Stimulated activated effector memory CD8-positive, alpha-beta T cell treated with anti-CD3 and anti-CD28 coated beads, Interleukin-12 subunit alpha, Interleukin-12 subunit beta, amount 100 ng/mL, for 72 hours (primary cell): Measurements from ENCODE around the gene MRPL2.
A peak's percentile ranks its signal among the peaks of the same experiment; 100 is the strongest.
"Not testable (repeated sequence)": the region's sequence is repeated elsewhere in the genome, so short reads cannot be mapped to it uniquely, and the experiment has no call there.

ENCODE experiments used
- ATAC-seq: fragments of 150-1000 bp; cut with Tn5 transposase; 2 replicates; pipeline ENCODE4 v1.10.0; 2021
- DNase-seq, 2 donors: peaks; one replicate each; pipeline ENCODE4 v3.0.0; 2021 to 2022; ENCODE audit warnings: low spot score in 2 of 2
- H3K27ac Mint-ChIP-seq: one replicate; pipeline ENCODE4 v1.8.0; 2022; ENCODE audit warnings: mild to moderate bottlenecking, mixed read lengths
- H3K36me3 Mint-ChIP-seq: one replicate; pipeline ENCODE4 v1.8.0; 2022; ENCODE audit warnings: mild to moderate bottlenecking, mixed read lengths
- H3K4me1 Mint-ChIP-seq: one replicate; pipeline ENCODE4 v1.8.0; 2022; ENCODE audit warnings: mixed read lengths
- H3K4me3 Mint-ChIP-seq: one replicate; pipeline ENCODE4 v1.8.0; 2022; ENCODE audit warnings: mild to moderate bottlenecking, mixed read lengths
- H3K9me3 Mint-ChIP-seq: one replicate; pipeline ENCODE4 v1.8.0; 2022; ENCODE audit warnings: mixed read lengths

Gene MRPL2

GRCh38 chr6:43089874-43090558 is 30.8 kb upstream of the MRPL2 start:
- no peaks in the 10 kb centered on the region for H3K36me3 Mint-ChIP-seq
- H3K27ac Mint-ChIP-seq, result no peak overlapping the region
- no peak overlapping the region for H3K4me3 Mint-ChIP-seq
- H3K4me1 Mint-ChIP-seq, result peaks cover 24% of the 10 kb centered on the region
- no peak for DNase-seq
- ATAC-seq, result no peak
- H3K9me3 Mint-ChIP-seq, result no peaks in the 10 kb centered on the region

- Mint-ChIP-seq H3K27ac (no peak overlapping the region), H3K4me1 (peaks cover 24% of the 10 kb centered on the region), H3K9me3 (no peaks in the 10 kb centered on the region), H3K36me3 (no peaks in the 10 kb centered on the region), H3K4me3 (no peak overlapping the region)
- no peak for DNase-seq
- no peak for ATAC-seq
These were observed 30.2 kb upstream of the MRPL2 start for GRCh38 chr6:43089467-43089866.

- DNase-seq (no peak), ATAC-seq (peak; percentile 82)
- Mint-ChIP-seq H3K4me1 (peaks cover 18% of the 10 kb centered on the region), H3K27ac (no peak overlapping the region), H3K9me3 (no peaks in the 10 kb centered on the region), H3K4me3 (no peak overlapping the region), H3K36me3 (no peaks in the 10 kb centered on the region)
These were observed 29.4 kb upstream of the MRPL2 start for GRCh38 chr6:43088654-43089056.

GRCh38 chr6:43086022-43086658 is 26.9 kb upstream of the MRPL2 start:
- peak; percentile 83 for ATAC-seq
- Mint-ChIP-seq H3K4me3 (no peak overlapping the region), H3K27ac (no peak overlapping the region), H3K9me3 (no peaks in the 10 kb centered on the region), H3K4me1 (peaks cover 11% of the 10 kb centered on the region), H3K36me3 (no peaks in the 10 kb centered on the region)
- DNase-seq, result no peak

- no peaks in the 10 kb centered on the region for H3K36me3 Mint-ChIP-seq
- no peak overlapping the region for H3K27ac Mint-ChIP-seq
- H3K9me3 Mint-ChIP-seq, result no peaks in the 10 kb centered on the region
- no peak for ATAC-seq
- peaks cover 6% of the 10 kb centered on the region for H3K4me1 Mint-ChIP-seq
- DNase-seq, result no peak
- H3K4me3 Mint-ChIP-seq, result no peak overlapping the region
These were observed 23.8 kb upstream of the MRPL2 start for GRCh38 chr6:43082806-43083655.

GRCh38 chr6:43081922-43082321 is 22.7 kb upstream of the MRPL2 start:
- H3K9me3 Mint-ChIP-seq, DNase-seq, H3K27ac Mint-ChIP-seq, H3K4me1 Mint-ChIP-seq, H3K36me3 Mint-ChIP-seq, ATAC-seq, H3K4me3 Mint-ChIP-seq: not testable (repeated sequence)

- H3K4me1 Mint-ChIP-seq, result peaks cover 2% of the 10 kb centered on the region
- H3K36me3 Mint-ChIP-seq, result no peaks in the 10 kb centered on the region
- no peak overlapping the region for H3K27ac Mint-ChIP-seq
- H3K9me3 Mint-ChIP-seq, result no peaks in the 10 kb centered on the region
- H3K4me3 Mint-ChIP-seq, result no peak overlapping the region
- no peak for ATAC-seq
- no peak for DNase-seq
These were observed 21.8 kb upstream of the MRPL2 start for GRCh38 chr6:43081043-43081442.

- peaks cover under 1% of the 10 kb centered on the region for H3K36me3 Mint-ChIP-seq
- no peak for DNase-seq
These were observed 19.5 kb upstream of the MRPL2 start for GRCh38 chr6:43078691-43079090.

GRCh38 chr6:43077981-43078511 is 18.8 kb upstream of the MRPL2 start:
- Mint-ChIP-seq H3K9me3 (no peaks in the 10 kb centered on the region), H3K36me3 (peaks cover 6% of the 10 kb centered on the region), H3K4me1 (no peaks in the 10 kb centered on the region), H3K27ac (no peak overlapping the region), H3K4me3 (no peak overlapping the region)
- ATAC-seq (no peak), DNase-seq (no peak)

More at GRCh38 chr6:43078691-43079090, 19.5 kb upstream of the MRPL2 start:
- Mint-ChIP-seq H3K4me3 (no peak overlapping the region), H3K4me1 (no peaks in the 10 kb centered on the region), H3K9me3 (no peaks in the 10 kb centered on the region), H3K27ac (no peak overlapping the region)
- ATAC-seq, result no peak

- Mint-ChIP-seq H3K27ac (no peak overlapping the region), H3K4me3 (peak overlapping the region; percentile 57), H3K36me3 (peaks cover 10% of the 10 kb centered on the region), H3K9me3 (no peaks in the 10 kb centered on the region), H3K4me1 (no peaks in the 10 kb centered on the region)
- ATAC-seq, result no peak
- no peak for DNase-seq
These were observed 18.1 kb upstream of the MRPL2 start for GRCh38 chr6:43077333-43077809.

- H3K27ac Mint-ChIP-seq, result no peak overlapping the region
- H3K36me3 Mint-ChIP-seq, result peaks cover 14% of the 10 kb centered on the region
- ATAC-seq (no peak), DNase-seq (no peak)
- H3K9me3 Mint-ChIP-seq, result no peaks in the 10 kb centered on the region
- peak overlapping the region; percentile 57 for H3K4me3 Mint-ChIP-seq
- H3K4me1 Mint-ChIP-seq, result no peaks in the 10 kb centered on the region
These were observed 17.5 kb upstream of the MRPL2 start for GRCh38 chr6:43076464-43077332.

- no peak within 1 kb of the TSS for H3K27ac Mint-ChIP-seq
- H3K9me3 Mint-ChIP-seq, result no peaks in the 10 kb centered on the region
- peaks cover 15% of the 10 kb centered on the region for H3K36me3 Mint-ChIP-seq
- DNase-seq (no peak), ATAC-seq (peak; percentile 54)
- H3K4me1 Mint-ChIP-seq, result no peaks in the 10 kb centered on the region
- H3K4me3 Mint-ChIP-seq, result peak within 1 kb of the TSS; percentile 57
These were observed 16.6 kb upstream of the MRPL2 start, which contains the start of gene PTK7 for GRCh38 chr6:43075670-43076463. TSS of gene PTK7 (plus strand) at chr6:43076314. CDS start at chr6:43076489, 175 bp downstream.

- DNase-seq (no peak), ATAC-seq (no peak)
- peaks cover 20% of the 10 kb centered on the region for H3K36me3 Mint-ChIP-seq
- no peak overlapping the region for H3K27ac Mint-ChIP-seq
- H3K4me3 Mint-ChIP-seq, result peak overlapping the region; percentile 57
- no peaks in the 10 kb centered on the region for H3K4me1 Mint-ChIP-seq
- H3K9me3 Mint-ChIP-seq, result no peaks in the 10 kb centered on the region
These were observed 15.8 kb upstream of the MRPL2 start for GRCh38 chr6:43074847-43075669.
